H9 (cell line): ENCODE data around the gene KRT6A. TPM values are rescaled to one million over a fixed set of nuclear protein-coding genes. Genes with fewer than 3 reads are reported as not detected.

ENCODE experiments used
- DNase-seq: peaks from one replicate; pipeline ENCODE4 v3.0.0-alpha.2; 2017
- H2AFZ ChIP-seq: one replicate; pipeline ENCODE4 v1.6.1; 2013; ENCODE audit warnings: mild to moderate bottlenecking, low read length, control low read depth, moderate library complexity
- H2AK5ac ChIP-seq: 2 replicates; pipeline ENCODE4 v1.6.1; 2013; ENCODE audit warnings: low read length, control low read depth, mixed read lengths; ENCODE audit not compliant: insufficient read length
- H2BK120ac ChIP-seq: one replicate; pipeline ENCODE4 v1.6.1; 2013; ENCODE audit warnings: low read depth, mild to moderate bottlenecking, low read length, control low read depth, inconsistent platforms; ENCODE audit not compliant: poor library complexity, severe bottlenecking
- H2BK12ac ChIP-seq: 2 replicates; pipeline ENCODE4 v1.6.1; 2013; ENCODE audit warnings: low read length, control low read depth, mixed read lengths, low read depth; ENCODE audit not compliant: insufficient read length
- H2BK15ac ChIP-seq: 2 replicates; pipeline ENCODE4 v1.6.1; 2013; ENCODE audit warnings: low read depth, low read length, control low read depth
- H2BK20ac ChIP-seq: one replicate; pipeline ENCODE4 v1.6.1; 2013; ENCODE audit warnings: low read depth, mild to moderate bottlenecking, low read length, control low read depth, inconsistent platforms; ENCODE audit not compliant: poor library complexity, severe bottlenecking
- H2BK5ac ChIP-seq: 2 replicates; pipeline ENCODE4 v1.6.1; 2013; ENCODE audit warnings: low read length, control low read depth, mixed read lengths; ENCODE audit not compliant: insufficient read length
- H3K14ac ChIP-seq: 2 replicates; pipeline ENCODE4 v1.6.1; 2013; ENCODE audit warnings: low read length, control low read depth; ENCODE audit not compliant: insufficient read depth
- H3K18ac ChIP-seq: 2 replicates; pipeline ENCODE4 v1.6.1; 2013; ENCODE audit warnings: low read depth, mild to moderate bottlenecking, mixed read lengths, low read length, control low read depth; ENCODE audit not compliant: insufficient read length
- H3K23ac ChIP-seq: 2 replicates; pipeline ENCODE4 v1.6.1; 2013; ENCODE audit warnings: low read length, control low read depth, mixed read lengths, low read depth; ENCODE audit not compliant: insufficient read length
- H3K23me2 ChIP-seq: 2 replicates; pipeline ENCODE4 v1.6.1; 2013; ENCODE audit warnings: low read depth, mild to moderate bottlenecking, mixed read lengths, low read length, control low read depth; ENCODE audit not compliant: insufficient read length, poor library complexity, severe bottlenecking
- H3K27ac ChIP-seq: 2 replicates; pipeline ENCODE4 v1.5.1; 2013; ENCODE audit warnings: low read length, control low read depth, mixed read lengths, low read depth; ENCODE audit not compliant: insufficient read length
- H3K27me3 ChIP-seq: 2 replicates; pipeline ENCODE4 v1.6.1; 2013; ENCODE audit warnings: low read length, control low read depth, inconsistent platforms; ENCODE audit not compliant: insufficient read depth
- H3K4ac ChIP-seq: 2 replicates; pipeline ENCODE4 v1.6.1; 2013; ENCODE audit warnings: low read depth, mild to moderate bottlenecking, control low read depth, inconsistent platforms, low read length, moderate library complexity
- H3K4me1 ChIP-seq: 2 replicates; pipeline ENCODE4 v1.6.1; 2013; ENCODE audit warnings: low read length, control low read depth, inconsistent platforms; ENCODE audit not compliant: insufficient read depth
- H3K4me2 ChIP-seq: 2 replicates; pipeline ENCODE4 v1.6.1; 2013; ENCODE audit warnings: low read length, control low read depth, mixed read lengths; ENCODE audit not compliant: insufficient read length, insufficient read depth
- H3K56ac ChIP-seq: 2 replicates; pipeline ENCODE4 v1.6.1; 2013; ENCODE audit warnings: low read depth, mild to moderate bottlenecking, mixed read lengths, low read length, control low read depth; ENCODE audit not compliant: insufficient read length
- H3K79me1 ChIP-seq: 2 replicates; pipeline ENCODE4 v1.6.1; 2013; ENCODE audit warnings: low read depth, mild to moderate bottlenecking, moderate library complexity, low read length, control low read depth, inconsistent platforms; ENCODE audit not compliant: insufficient read depth, poor library complexity, severe bottlenecking
- H3K79me2 ChIP-seq: 2 replicates; pipeline ENCODE4 v1.6.1; 2013; ENCODE audit warnings: low read length, control low read depth, inconsistent platforms; ENCODE audit not compliant: insufficient read depth
- H3K9ac ChIP-seq: 2 replicates; pipeline ENCODE4 v1.6.1; 2013; ENCODE audit warnings: low read length, control low read depth, mixed read lengths; ENCODE audit not compliant: insufficient read length; ENCODE audit errors: extremely low read depth
- H3K9me3 ChIP-seq: one replicate; pipeline ENCODE4 v1.6.1; 2013; ENCODE audit warnings: low read depth, low read length, inconsistent platforms; ENCODE audit not compliant: control insufficient read depth
- H3T11ph ChIP-seq: one replicate; pipeline ENCODE4 v1.6.1; 2013; ENCODE audit warnings: mild to moderate bottlenecking, low read length, control low read depth, inconsistent platforms
- H4K20me1 ChIP-seq: one replicate; pipeline ENCODE4 v1.6.1; 2013; ENCODE audit not compliant: control insufficient read depth, insufficient read length, insufficient read depth
- H4K5ac ChIP-seq: 2 replicates; pipeline ENCODE4 v1.6.1; 2013; ENCODE audit warnings: low read depth, mild to moderate bottlenecking, mixed read lengths, low read length, control low read depth; ENCODE audit not compliant: insufficient read length
- H4K8ac ChIP-seq: replicated peaks from 2 replicates; pipeline ENCODE4 v1.6.1; 2013; ENCODE audit warnings: low read length, control low read depth, mixed read lengths, low read depth; ENCODE audit not compliant: insufficient read length
- H4K91ac ChIP-seq: 2 replicates; pipeline ENCODE4 v1.6.1; 2013; ENCODE audit warnings: low read depth, mild to moderate bottlenecking, moderate library complexity, mixed read lengths, low read length, control low read depth; ENCODE audit not compliant: insufficient read length
- H3K27ac Mint-ChIP-seq, 3 experiments: 2 replicates in 2 of 3; 3 replicates in 1 of 3; pipeline ENCODE4 v1.8.0; 2020 to 2021; ENCODE audit warnings: mixed read lengths in 3 of 3, mild to moderate bottlenecking in 1 of 3, moderate library complexity in 1 of 3
- H3K27me3 Mint-ChIP-seq: 2 replicates; pipeline ENCODE4 v1.8.0; 2021; ENCODE audit warnings: low read depth, mild to moderate bottlenecking, moderate library complexity, mixed read lengths
- H3K36me3 Mint-ChIP-seq, 3 experiments: 2 replicates in 2 of 3; 3 replicates in 1 of 3; pipeline ENCODE4 v1.8.0; 2020 to 2021; ENCODE audit warnings: low read depth in 3 of 3, mixed read lengths in 3 of 3; ENCODE audit not compliant: insufficient read depth in 1 of 3
- H3K4me1 Mint-ChIP-seq, 2 experiments: 2 replicates each; pipeline ENCODE4 v1.8.0; 2020; ENCODE audit warnings: mixed read lengths in 2 of 2
- H3K4me3 Mint-ChIP-seq, 2 experiments: 2 replicates in 1 of 2; 3 replicates in 1 of 2; pipeline ENCODE4 v1.8.0; 2020 to 2021; ENCODE audit warnings: mild to moderate bottlenecking in 2 of 2, mixed read lengths in 2 of 2, moderate library complexity in 1 of 2
- H3K9me3 Mint-ChIP-seq, 2 experiments: 2 replicates in 1 of 2; 3 replicates in 1 of 2; pipeline ENCODE4 v1.8.0; 2020; ENCODE audit warnings: mild to moderate bottlenecking in 2 of 2, mixed read lengths in 2 of 2, moderate library complexity in 1 of 2
- WGBS: extraction: QIAGEN DNeasy Blood & Tissue Kit; methylation state at CpG from one replicate; pipeline ENCODE4 v1.1.7; 2013; ENCODE audit warnings: missing lambda C conversion rate, low lambda C conversion rate, mixed read lengths; ENCODE audit not compliant: insufficient read length; ENCODE audit errors: extremely low coverage; 5-methylcytosine and 5-hydroxymethylcytosine counted together
- total RNA-seq: library from RNA; stranded (reverse); gene quantifications from 2 replicates; pipeline ENCODE4 v1.2.1, GENCODE V29; 2021
- TF ChIP-seq, protein P1 (sequence below): fragments of 200-600 bp; sonication (generic); conservative IDR thresholded peaks from 3 replicates; pipeline ENCODE4 v1.8.0; 2021; ENCODE audit warnings: antibody characterized with exemption, mild to moderate bottlenecking

Gene KRT6A
- total RNA-seq, 1 experiment from 2014 or later, result not detected

DNA sequence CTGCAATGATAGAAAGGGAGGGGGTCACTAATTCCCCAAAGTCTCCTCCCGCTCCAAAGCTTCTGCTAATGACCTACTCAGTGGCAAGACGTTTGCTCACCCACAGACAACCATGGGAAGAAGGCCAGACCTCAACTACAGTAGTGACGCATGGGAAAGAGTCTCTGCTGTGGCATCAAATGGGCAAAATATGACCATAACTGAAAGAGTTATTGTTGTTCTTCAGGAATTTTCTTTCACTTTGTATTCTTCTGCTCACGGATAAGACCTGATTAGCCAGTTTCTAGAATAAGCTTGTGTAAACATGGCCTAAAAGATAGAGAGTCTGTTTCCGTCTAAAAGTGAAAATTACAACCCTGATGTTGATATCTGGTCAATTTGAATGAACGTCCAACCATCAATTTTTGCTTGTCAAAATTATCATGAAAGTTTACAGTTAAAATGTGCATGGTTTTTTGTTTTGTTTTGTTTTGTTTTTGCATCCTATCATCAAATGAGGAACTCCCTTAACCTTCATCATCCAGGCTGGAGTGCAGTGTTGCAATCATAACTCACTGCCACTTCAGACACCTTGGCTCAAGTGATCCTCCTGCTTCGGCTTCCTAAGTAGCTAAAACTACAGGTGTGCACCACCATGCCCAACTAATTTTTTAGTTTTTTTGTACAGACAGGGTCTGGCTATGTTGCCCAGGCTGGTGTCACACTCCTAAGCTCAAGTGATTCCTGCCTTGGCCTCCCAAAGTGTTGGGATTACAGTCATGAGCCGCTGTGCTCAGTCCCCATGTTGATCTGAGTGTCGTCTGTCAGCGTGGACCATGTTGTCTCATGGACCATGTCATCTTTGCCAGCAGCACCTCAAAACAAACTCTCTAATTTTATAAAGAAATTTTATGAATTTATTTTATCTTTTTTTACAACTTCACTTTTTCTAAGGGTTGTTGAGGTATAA lies 48.1 kb downstream of the KRT6A start:
- Histone ChIP-seq H4K20me1 (no peaks in the 10 kb centered on the region), H3K4me2 (no peak overlapping the region), H3K56ac (no peak overlapping the region), H3K9me3 (no peaks in the 10 kb centered on the region), H2BK120ac (no peak overlapping the region), H3K79me2 (no peaks in the 10 kb centered on the region), H4K91ac (no peak overlapping the region), H2AFZ (no peak overlapping the region), H3K14ac (no peak overlapping the region), H3K9ac (no peak overlapping the region), H3T11ph (no peak overlapping the region), H2BK15ac (no peak overlapping the region), H2AK5ac (no peak overlapping the region), H3K27ac (no peak overlapping the region), H3K18ac (no peak overlapping the region), H2BK5ac (no peak overlapping the region), H3K4me1 (0 out of 2 replicates have a peak, but pooled peaks cover 2% of the 10 kb centered on the region), H3K27me3 (peaks cover 3% of the 10 kb centered on the region; the same call in 1 of the 2 replicates), H4K8ac (no peak overlapping the region), H4K5ac (no peak overlapping the region), H3K23ac (no peak overlapping the region), H3K23me2 (no peaks in the 10 kb centered on the region), H2BK12ac (no peak overlapping the region), H2BK20ac (no peak overlapping the region), H3K79me1 (no peaks in the 10 kb centered on the region), H3K4ac (no peak overlapping the region)
- no peak overlapping the region for H3K27ac Mint-ChIP-seq
- H3K36me3 Mint-ChIP-seq, result no peaks in the 10 kb centered on the region
- H3K27me3 Mint-ChIP-seq, result peaks cover 18% of the 10 kb centered on the region
- H3K4me3 Mint-ChIP-seq, result no peak overlapping the region
- H3K4me1 Mint-ChIP-seq, result peaks cover 20 to 25% of the 10 kb centered on the region in 2 experiments
- TF ChIP-seq, protein P1, sequence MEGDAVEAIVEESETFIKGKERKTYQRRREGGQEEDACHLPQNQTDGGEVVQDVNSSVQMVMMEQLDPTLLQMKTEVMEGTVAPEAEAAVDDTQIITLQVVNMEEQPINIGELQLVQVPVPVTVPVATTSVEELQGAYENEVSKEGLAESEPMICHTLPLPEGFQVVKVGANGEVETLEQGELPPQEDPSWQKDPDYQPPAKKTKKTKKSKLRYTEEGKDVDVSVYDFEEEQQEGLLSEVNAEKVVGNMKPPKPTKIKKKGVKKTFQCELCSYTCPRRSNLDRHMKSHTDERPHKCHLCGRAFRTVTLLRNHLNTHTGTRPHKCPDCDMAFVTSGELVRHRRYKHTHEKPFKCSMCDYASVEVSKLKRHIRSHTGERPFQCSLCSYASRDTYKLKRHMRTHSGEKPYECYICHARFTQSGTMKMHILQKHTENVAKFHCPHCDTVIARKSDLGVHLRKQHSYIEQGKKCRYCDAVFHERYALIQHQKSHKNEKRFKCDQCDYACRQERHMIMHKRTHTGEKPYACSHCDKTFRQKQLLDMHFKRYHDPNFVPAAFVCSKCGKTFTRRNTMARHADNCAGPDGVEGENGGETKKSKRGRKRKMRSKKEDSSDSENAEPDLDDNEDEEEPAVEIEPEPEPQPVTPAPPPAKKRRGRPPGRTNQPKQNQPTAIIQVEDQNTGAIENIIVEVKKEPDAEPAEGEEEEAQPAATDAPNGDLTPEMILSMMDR, result no peak
- DNase-seq, result no peak
- WGBS, result no CpG with 5 or more reads among the region's 10 CpGs
- no peaks in the 10 kb centered on the region for H3K9me3 Mint-ChIP-seq
